Peyer's patch (tissue), 4 donors: ENCODE data around the gene AFM. TPM values are rescaled to one million over a fixed set of nuclear protein-coding genes. Genes with fewer than 3 reads are reported as not detected.

Experiments used
- DNase-seq, 3 donors: peaks; one replicate each; pipeline ENCODE4 v3.0.0-alpha.2; 2017 to 2019
- H3K27ac ChIP-seq, 4 donors: fragments of 200-600 bp; sonication (generic); one replicate each; pipeline ENCODE4 v1.5.1; 2016 to 2019
- H3K27me3 ChIP-seq, 2 donors: fragments of 200-600 bp; sonication (generic); one replicate each; pipeline ENCODE4 v1.5.1; 2019
- H3K36me3 ChIP-seq, 3 donors: fragments of 200-600 bp; sonication (generic); one replicate each; pipeline ENCODE4 v1.5.1; 2016 to 2019
- H3K4me1 ChIP-seq, 4 donors: fragments of 200-600 bp; sonication (generic); one replicate each; pipeline ENCODE4 v1.5.1; 2016 to 2019
- H3K4me3 ChIP-seq, 4 donors: fragments of 200-600 bp; sonication (generic); 1 replicate in 3 of 4; 2 replicates in 1 of 4; pipeline ENCODE4 v1.5.1; 2016 to 2019; ENCODE audit warnings: mild to moderate bottlenecking in 1 of 4
- H3K9me3 ChIP-seq, 4 donors: fragments of 200-600 bp; sonication (generic); one replicate each; pipeline ENCODE4 v1.5.1; 2016 to 2019; ENCODE audit warnings: mild to moderate bottlenecking in 1 of 4
- CTCF ChIP-seq, 6 experiments: fragments of 450-650 bp in 4 of 6; fragments of 200-600 bp in 2 of 6; sonication (generic) in 1 of 6; IDR thresholded peaks; one replicate each; pipeline ENCODE4 v1.5.1; 2017 to 2019; ENCODE audit warnings: antibody characterized with exemption in 6 of 6, mild to moderate bottlenecking in 3 of 6, moderate library complexity in 1 of 6
- POLR2A ChIP-seq, 2 donors: fragments of 450-650 bp; IDR thresholded peaks; one replicate each; pipeline ENCODE4 v1.5.1; 2017; ENCODE audit warnings: antibody characterized with exemption in 2 of 2, mild to moderate bottlenecking in 2 of 2, moderate library complexity in 2 of 2
- total RNA-seq, 4 donors: library from RNA; depleted of rRNA; stranded (reverse); fragments of >200 nt; gene quantifications; one replicate each; pipeline ENCODE4 v1.1.0, GENCODE V29; 2016

Gene AFM
- total RNA-seq, 4 donors from 2014 or later: not detected

- Histone ChIP-seq H3K4me1 (peaks cover 0 to 3% (median 0%) of the 10 kb centered on the region in 4 donors), H3K9me3 (no peaks in the 10 kb centered on the region), H3K4me3 (no peak overlapping the region), H3K27me3 (no peaks in the 10 kb centered on the region), H3K27ac (no peak overlapping the region), H3K36me3 (no peaks in the 10 kb centered on the region)
- no peak for TF ChIP-seq POLR2A (IDR thresholded peaks at IDR 0.05)
- no peak for TF ChIP-seq CTCF (IDR thresholded peaks at IDR 0.05)
- DNase-seq: no peak
Observed at GRCh38 chr4:73458184-73459047, 23.1 kb upstream of the AFM start.

- H3K27me3 ChIP-seq: no peaks in the 10 kb centered on the region
Observed at GRCh38 chr4:73459048-73459421, 22.5 kb upstream of the AFM start.

GRCh38 chr4:73460913-73461522 lies 20.5 kb upstream of the AFM start:
- no peak overlapping the region for H3K4me3 ChIP-seq
- H3K36me3 ChIP-seq: no peaks in the 10 kb centered on the region
- H3K9me3 ChIP-seq: no peaks in the 10 kb centered on the region
- no peak overlapping the region for H3K27ac ChIP-seq
- no peaks in the 10 kb centered on the region for H3K27me3 ChIP-seq
- TF ChIP-seq POLR2A (IDR thresholded peaks at IDR 0.05) (no peak), CTCF (IDR thresholded peaks at IDR 0.05) (no peak)
- no peaks in the 10 kb centered on the region for H3K4me1 ChIP-seq
- no peak for DNase-seq

More at GRCh38 chr4:73459048-73459421, 22.5 kb upstream of the AFM start:
- no peaks in the 10 kb centered on the region for H3K9me3 ChIP-seq
- no peaks in the 10 kb centered on the region for H3K4me1 ChIP-seq
- TF ChIP-seq POLR2A (IDR thresholded peaks at IDR 0.05): no peak
- TF ChIP-seq CTCF (IDR thresholded peaks at IDR 0.05): no peak
- H3K4me3 ChIP-seq: no peak overlapping the region
- no peak overlapping the region for H3K27ac ChIP-seq
- H3K36me3 ChIP-seq: no peaks in the 10 kb centered on the region
- no peak for DNase-seq

GRCh38 chr4:73468170-73468569 lies 13.4 kb upstream of the AFM start:
- TF ChIP-seq POLR2A (IDR thresholded peaks at IDR 0.05) (no peak), CTCF (IDR thresholded peaks at IDR 0.05) (no peak)

GRCh38 chr4:73470728-73471127 lies 10.8 kb upstream of the AFM start:
- H3K36me3 ChIP-seq: no peaks in the 10 kb centered on the region

More at GRCh38 chr4:73468170-73468569, 13.4 kb upstream of the AFM start:
- Histone ChIP-seq H3K9me3 (no peaks in the 10 kb centered on the region), H3K27me3 (no peaks in the 10 kb centered on the region), H3K27ac (no peak overlapping the region), H3K36me3 (no peaks in the 10 kb centered on the region), H3K4me3 (no peak overlapping the region), H3K4me1 (no peaks in the 10 kb centered on the region)
- no peak for DNase-seq

More at GRCh38 chr4:73470728-73471127, 10.8 kb upstream of the AFM start:
- no peak for TF ChIP-seq POLR2A (IDR thresholded peaks at IDR 0.05)
- no peak for TF ChIP-seq CTCF (IDR thresholded peaks at IDR 0.05)
- Histone ChIP-seq H3K4me1 (no peaks in the 10 kb centered on the region), H3K27me3 (no peaks in the 10 kb centered on the region), H3K27ac (no peak overlapping the region), H3K4me3 (no peak overlapping the region), H3K9me3 (peaks cover 0 to 6% (median 0%) of the 10 kb centered on the region in 4 donors)
- DNase-seq: no peak
